Natural killer cell (primary cell): ENCODE measurements around the gene XCR1. TPM values are rescaled to one million over a fixed set of nuclear protein-coding genes. Genes with fewer than 3 reads are reported as not detected.

ENCODE experiments used
- ATAC-seq, 3 donors: fragments of 150-1000 bp in 2 of 3; fragments of 200-7000 bp in 1 of 3; cut with Tn5 transposase; 1 replicate in 1 of 3; 2 replicates in 2 of 3; pipeline ENCODE4 v1.10.0; 2021; ENCODE audit warnings: mild to moderate bottlenecking in 2 of 3, moderate library complexity in 2 of 3
- DNase-seq, 2 donors: peaks; one replicate each; pipeline versions ENCODE4 v3.0.0 to v3.0.0-alpha.2; 2013 to 2021; ENCODE audit warnings: mixed read lengths in 1 of 2
- H3K27ac ChIP-seq: one replicate; pipeline ENCODE4 v1.5.1; 2013; ENCODE audit warnings: mild to moderate bottlenecking, low read length
- H3K27me3 ChIP-seq: one replicate; pipeline ENCODE4 v1.6.1; 2013; ENCODE audit warnings: low read length; ENCODE audit not compliant: control insufficient read depth, insufficient read depth
- H3K36me3 ChIP-seq: one replicate; pipeline ENCODE4 v1.6.1; 2013; ENCODE audit warnings: low read length; ENCODE audit not compliant: control insufficient read depth, insufficient read depth
- H3K4me1 ChIP-seq: one replicate; pipeline ENCODE4 v1.6.1; 2013; ENCODE audit warnings: low read length; ENCODE audit not compliant: control insufficient read depth, insufficient read depth
- H3K4me3 ChIP-seq: one replicate; pipeline ENCODE4 v1.5.1; 2013; ENCODE audit warnings: low read length
- H3K9me3 ChIP-seq: one replicate; pipeline ENCODE4 v1.6.1; 2013; ENCODE audit warnings: low read length; ENCODE audit not compliant: control insufficient read depth, insufficient read depth
- H3K27ac Mint-ChIP-seq, 2 donors: one replicate each; pipeline ENCODE4 v1.8.0; 2022; ENCODE audit warnings: mild to moderate bottlenecking in 2 of 2, mixed read lengths in 2 of 2, moderate library complexity in 1 of 2
- H3K27me3 Mint-ChIP-seq, 2 donors: one replicate each; pipeline ENCODE4 v1.8.0; 2022; ENCODE audit warnings: low read depth in 2 of 2, mixed read lengths in 2 of 2
- H3K36me3 Mint-ChIP-seq: one replicate; pipeline ENCODE4 v1.8.0; 2022; ENCODE audit warnings: mixed read lengths
- H3K4me1 Mint-ChIP-seq, 2 donors: one replicate each; pipeline ENCODE4 v1.8.0; 2022; ENCODE audit warnings: mixed read lengths in 2 of 2
- H3K4me3 Mint-ChIP-seq: one replicate; pipeline ENCODE4 v1.8.0; 2022; ENCODE audit warnings: mild to moderate bottlenecking, moderate library complexity, mixed read lengths
- H3K9me3 Mint-ChIP-seq, 2 donors: one replicate each; pipeline ENCODE4 v1.8.0; 2022; ENCODE audit warnings: mixed read lengths in 2 of 2
- WGBS: methylation state at CpG from one replicate; pipeline ENCODE4 v1.1.7; 2013; ENCODE audit warnings: missing lambda C conversion rate; ENCODE audit not compliant: insufficient coverage; 5-methylcytosine and 5-hydroxymethylcytosine counted together
- intact Hi-C: fragments of 100-400 bp; cut with micrococcal nuclease; formaldehyde crosslinking; loops from one replicate; pipeline ENCODE4 v1.14.2; 2022
- total RNA-seq, 4 donors: library from RNA; stranded (reverse); fragments of 120-200 nt in 1 of 4; gene quantifications; one replicate each; pipeline versions ENCODE4 v1.2.3 to v1.2.4, GENCODE V29; 2013 to 2022
- TF ChIP-seq, protein P1 (sequence below): fragments of 200-600 bp; IDR thresholded peaks from one replicate; pipeline ENCODE4 v1.8.0; 2022; ENCODE audit warnings: antibody characterized with exemption

Gene XCR1
- total RNA-seq, 3 donors from 2014 or later (not counting 1 experiment from before 2014, with no cell fraction given), result 0.21 TPM; not detected in 2

- peaks cover 46 to 49% of the 10 kb centered on the region in 2 donors for H3K4me1 Mint-ChIP-seq
- H3K4me1 ChIP-seq, result peaks cover 21% of the 10 kb centered on the region
- intact Hi-C loops, result no loop called here
Observed at GRCh38 chr3:46071222-46071858, 44.1 kb upstream of the XCR1 start.

DNA sequence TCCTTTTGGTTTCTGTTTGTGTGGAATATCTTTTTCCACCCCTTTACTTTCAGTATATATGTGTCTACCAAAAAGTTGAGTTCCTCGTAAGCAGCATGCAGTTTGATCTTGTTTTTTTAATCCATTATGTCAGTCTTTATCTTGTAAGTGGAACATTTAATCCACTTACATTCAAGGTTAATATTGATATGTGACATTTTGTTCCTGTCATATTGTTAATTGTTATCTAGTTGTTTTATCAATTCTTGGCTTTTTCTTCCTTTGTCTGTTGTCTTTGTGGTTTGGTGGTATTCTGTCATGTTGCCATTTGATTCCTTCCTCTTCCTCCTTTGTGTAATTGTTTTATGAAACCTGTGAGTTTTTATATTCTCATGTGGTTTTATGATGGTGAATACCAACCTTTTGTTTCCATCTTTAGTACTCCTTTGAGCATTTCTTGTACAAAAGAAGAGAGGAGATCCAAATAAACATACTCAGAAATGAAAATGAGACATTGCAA is 43.4 kb upstream of the XCR1 start:
- H3K4me1 Mint-ChIP-seq, result peaks cover 48 to 49% of the 10 kb centered on the region in 2 donors
- no peaks in the 10 kb centered on the region for H3K27me3 Mint-ChIP-seq
- peaks cover 5% of the 10 kb centered on the region for H3K36me3 Mint-ChIP-seq
- Histone ChIP-seq H3K27me3 (no peaks in the 10 kb centered on the region), H3K4me3 (no peak overlapping the region), H3K27ac (no peak overlapping the region), H3K36me3 (no peaks in the 10 kb centered on the region), H3K9me3 (no peaks in the 10 kb centered on the region), H3K4me1 (peaks cover 27% of the 10 kb centered on the region)
- no peak for ATAC-seq
- peak overlapping the region; percentile 8 for H3K4me3 Mint-ChIP-seq
- no peaks in the 10 kb centered on the region for H3K9me3 Mint-ChIP-seq
- TF ChIP-seq, protein P1, sequence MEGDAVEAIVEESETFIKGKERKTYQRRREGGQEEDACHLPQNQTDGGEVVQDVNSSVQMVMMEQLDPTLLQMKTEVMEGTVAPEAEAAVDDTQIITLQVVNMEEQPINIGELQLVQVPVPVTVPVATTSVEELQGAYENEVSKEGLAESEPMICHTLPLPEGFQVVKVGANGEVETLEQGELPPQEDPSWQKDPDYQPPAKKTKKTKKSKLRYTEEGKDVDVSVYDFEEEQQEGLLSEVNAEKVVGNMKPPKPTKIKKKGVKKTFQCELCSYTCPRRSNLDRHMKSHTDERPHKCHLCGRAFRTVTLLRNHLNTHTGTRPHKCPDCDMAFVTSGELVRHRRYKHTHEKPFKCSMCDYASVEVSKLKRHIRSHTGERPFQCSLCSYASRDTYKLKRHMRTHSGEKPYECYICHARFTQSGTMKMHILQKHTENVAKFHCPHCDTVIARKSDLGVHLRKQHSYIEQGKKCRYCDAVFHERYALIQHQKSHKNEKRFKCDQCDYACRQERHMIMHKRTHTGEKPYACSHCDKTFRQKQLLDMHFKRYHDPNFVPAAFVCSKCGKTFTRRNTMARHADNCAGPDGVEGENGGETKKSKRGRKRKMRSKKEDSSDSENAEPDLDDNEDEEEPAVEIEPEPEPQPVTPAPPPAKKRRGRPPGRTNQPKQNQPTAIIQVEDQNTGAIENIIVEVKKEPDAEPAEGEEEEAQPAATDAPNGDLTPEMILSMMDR, result no peak
- peak in 1 of 2 donors; percentile 52 for DNase-seq
- WGBS, result no CpG with 5 or more reads among the region's 1 CpG
- peak overlapping the region; percentile 3 to 59 for H3K27ac Mint-ChIP-seq
- intact Hi-C loops, result no loop called here

More at GRCh38 chr3:46071222-46071858, 44.1 kb upstream of the XCR1 start:
- Histone ChIP-seq H3K4me3 (no peak overlapping the region), H3K36me3 (no peaks in the 10 kb centered on the region), H3K9me3 (no peaks in the 10 kb centered on the region), H3K27me3 (no peaks in the 10 kb centered on the region), H3K27ac (no peak overlapping the region)
- DNase-seq (no peak), ATAC-seq (no peak)
- WGBS, result 100% methylated on average over 2 of the region's 2 CpGs
- H3K4me3 Mint-ChIP-seq, result no peak overlapping the region
- H3K36me3 Mint-ChIP-seq, result peaks cover 5% of the 10 kb centered on the region
- peak overlapping the region; percentile 3 to 59 for H3K27ac Mint-ChIP-seq
- no peaks in the 10 kb centered on the region for H3K9me3 Mint-ChIP-seq
- no peaks in the 10 kb centered on the region for H3K27me3 Mint-ChIP-seq
- TF ChIP-seq, protein P1, result no peak

- peak in 1 of 2 donors; percentile 65 for DNase-seq
- H3K27ac Mint-ChIP-seq, result peak overlapping the region; percentile 78 to 86
- no peaks in the 10 kb centered on the region for H3K9me3 ChIP-seq
- peak overlapping the region; percentile 57 for H3K27ac ChIP-seq
- peaks cover 49 to 53% of the 10 kb centered on the region in 2 donors for H3K4me1 Mint-ChIP-seq
- H3K27me3 ChIP-seq, result no peaks in the 10 kb centered on the region
- intact Hi-C loops, result no loop called here
- H3K4me1 ChIP-seq, result peaks cover 42% of the 10 kb centered on the region
- peak overlapping the region; percentile 35 for H3K4me3 Mint-ChIP-seq
- no peak overlapping the region for H3K4me3 ChIP-seq
- 18% methylated on average over 2 of the region's 4 CpGs for WGBS
- TF ChIP-seq, protein P1, result no peak
- H3K36me3 Mint-ChIP-seq, result peaks cover 5% of the 10 kb centered on the region
- H3K27me3 Mint-ChIP-seq, result peaks cover 0 to 2% of the 10 kb centered on the region in 2 donors
- peak in 1 of 3 donors; percentile 13 for ATAC-seq
- H3K36me3 ChIP-seq, result no peaks in the 10 kb centered on the region
- H3K9me3 Mint-ChIP-seq, result no peaks in the 10 kb centered on the region
Observed at GRCh38 chr3:46068501-46068900, 41.2 kb upstream of the XCR1 start.
